Globus pallidus (tissue), 1 donor: ENCODE data around the gene TRAF5.
A peak's percentile ranks its signal among the peaks of the same experiment; 100 is the strongest.
"Not testable (repeated sequence)": the region's sequence is repeated elsewhere in the genome, so short reads cannot be mapped to it uniquely, and the experiment has no call there.

Experiments
- DNase-seq: peaks from one replicate; pipeline ENCODE4 v3.0.0-alpha.2; 2015; ENCODE audit warnings: low spot score

TRAF5 gene

DNA sequence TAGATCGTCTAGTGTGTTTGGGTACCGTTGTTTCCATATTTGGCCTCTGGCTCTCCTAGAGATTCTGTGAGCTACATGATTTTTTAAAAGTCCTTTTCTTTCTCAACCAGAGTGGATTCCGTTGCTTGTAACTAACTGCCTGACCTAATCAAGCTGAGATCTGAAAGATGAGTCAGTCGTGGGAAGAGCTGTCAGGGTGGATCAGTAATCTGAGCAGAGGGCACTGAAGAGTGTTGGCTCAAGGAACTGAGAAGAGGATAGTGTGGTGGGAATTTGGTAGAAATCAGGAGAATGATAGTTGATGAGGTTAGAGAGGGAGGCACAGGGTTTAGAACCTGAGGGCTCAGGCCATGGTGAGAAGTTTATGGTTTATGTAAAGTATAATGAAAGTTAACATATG, 52.2 kb downstream of the TRAF5 start:
- no peak for DNase-seq

DNA sequence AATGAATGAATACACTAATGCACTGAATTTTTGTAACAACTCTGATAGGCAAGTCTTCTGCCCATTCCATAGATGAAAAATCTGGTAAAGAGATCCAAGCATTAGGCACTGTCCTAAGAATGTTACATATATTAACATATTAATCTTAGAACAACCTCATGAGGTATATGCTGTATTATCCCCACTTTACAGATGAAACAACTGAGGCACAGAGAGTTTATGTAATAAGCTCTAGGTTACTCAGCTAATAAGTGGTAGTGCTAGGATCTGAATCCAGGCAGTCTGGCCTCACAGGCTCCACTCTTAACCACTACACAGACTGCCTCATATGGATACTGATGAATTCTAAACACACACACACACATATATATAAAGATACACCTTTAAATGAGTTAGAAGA, 52.8 kb downstream of the TRAF5 start:
- DNase-seq: no peak

DNA sequence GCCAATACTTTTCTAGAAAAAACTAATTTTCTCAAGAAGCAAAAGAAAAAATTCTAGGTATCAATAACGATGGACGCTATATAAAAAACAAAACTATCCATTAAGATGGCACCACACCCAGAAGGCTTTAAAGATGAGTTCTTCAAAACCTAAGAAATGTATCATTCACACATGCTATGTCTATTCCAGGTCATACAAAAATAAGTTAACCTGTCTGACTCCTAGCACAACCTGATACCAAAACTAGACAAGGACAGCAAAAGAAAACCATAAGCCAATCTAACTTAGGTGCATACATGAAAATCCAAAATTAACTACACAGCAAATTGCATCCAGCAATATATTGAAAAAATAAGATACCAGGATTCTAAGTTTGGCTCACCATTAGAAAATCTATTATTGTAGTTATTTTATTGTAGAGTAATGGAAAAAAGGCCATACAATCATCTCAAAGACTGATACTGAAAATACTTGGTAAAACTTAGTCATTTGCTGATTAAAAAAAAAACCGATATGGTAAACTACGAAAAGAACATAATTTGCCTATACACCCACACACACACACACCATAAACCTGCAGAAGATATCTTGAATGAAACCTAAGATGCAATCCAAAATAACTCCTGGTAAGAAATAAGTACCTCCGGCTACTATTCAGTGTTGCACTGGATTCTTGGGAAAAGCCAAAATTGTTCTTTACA, 55.0 kb downstream of the TRAF5 start:
- DNase-seq: no peak

DNA sequence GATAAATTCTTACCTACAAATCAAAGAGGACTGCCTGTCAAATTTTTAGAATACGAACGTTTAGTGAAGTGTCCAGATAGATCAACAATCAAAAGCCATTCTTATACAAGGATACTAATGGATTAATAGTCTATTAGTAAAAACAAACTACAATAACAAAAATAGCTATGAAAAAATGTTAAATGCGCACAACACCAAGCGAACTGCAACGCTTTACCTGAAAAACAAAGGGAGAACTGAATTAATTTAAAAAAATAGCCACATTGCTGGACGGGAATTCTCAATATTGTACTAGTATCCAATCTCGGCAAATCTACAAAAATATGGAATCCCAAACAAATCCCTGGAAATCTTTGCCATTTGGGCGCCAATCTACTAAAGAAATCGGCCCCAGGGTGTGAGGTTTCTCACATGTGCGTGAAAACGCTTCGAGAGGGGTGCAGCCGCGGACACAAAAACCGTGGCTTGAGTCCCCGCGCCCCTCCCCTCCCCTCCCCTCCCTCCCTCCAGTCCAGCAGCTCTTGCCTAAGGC, 55.6 kb downstream of the TRAF5 start:
- no peak for DNase-seq

DNA sequence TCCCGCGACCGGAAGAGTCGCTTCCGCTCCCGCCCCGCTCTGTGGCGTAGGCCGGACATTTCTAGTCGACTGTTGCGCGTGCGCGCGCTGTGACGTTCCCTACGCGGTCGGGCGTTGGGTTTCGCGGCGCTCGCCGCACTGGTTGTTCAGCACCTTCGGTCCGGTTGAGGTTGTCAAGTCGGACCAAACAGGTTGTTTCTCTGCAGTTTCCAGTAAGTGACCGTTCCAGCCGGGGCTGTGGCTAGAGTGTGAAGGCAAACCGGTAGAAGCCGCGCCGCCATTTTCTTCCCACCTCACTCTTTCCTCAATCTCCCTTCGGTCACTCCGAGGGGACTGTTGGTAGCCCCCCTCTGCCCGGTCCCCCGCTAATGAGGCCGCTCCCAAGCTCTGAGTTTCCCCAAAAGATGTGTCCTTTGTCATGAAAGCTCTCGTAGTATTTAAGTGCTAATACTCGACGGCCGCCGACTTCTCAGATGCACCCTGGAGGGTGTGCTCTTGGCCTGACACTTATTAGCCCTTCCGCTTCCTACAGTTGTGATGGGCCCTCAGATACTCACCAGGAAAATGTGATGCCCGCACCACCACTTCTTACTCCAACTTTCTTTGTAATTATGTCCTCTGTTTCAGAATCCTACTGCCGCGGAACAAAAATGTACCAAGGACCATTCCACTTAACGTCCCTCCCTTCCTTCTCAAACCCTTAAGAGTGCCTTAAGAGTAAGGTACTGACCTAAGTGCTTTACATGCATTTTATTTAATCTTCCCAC, 56.3 kb downstream of the TRAF5 start:
- DNase-seq: peak; percentile 95

DNA sequence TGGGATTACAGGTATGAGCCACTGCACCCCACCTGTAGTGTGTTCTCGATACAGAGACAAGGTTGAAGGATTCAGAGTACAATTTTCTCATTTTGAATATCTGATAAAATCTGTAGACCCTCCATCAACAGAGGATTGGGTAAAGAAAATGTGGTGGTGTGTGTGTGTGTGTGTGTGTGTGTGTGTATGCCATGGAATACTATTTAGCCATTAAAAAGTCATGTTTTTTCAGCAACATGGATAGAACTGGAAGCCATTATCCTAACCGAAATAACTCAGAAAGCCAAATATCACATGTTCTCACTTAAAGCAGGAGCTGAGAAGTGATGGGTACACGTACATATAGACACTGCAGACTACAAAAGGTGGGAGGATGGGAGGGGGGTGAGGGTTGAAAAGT, 57.9 kb downstream of the TRAF5 start:
- DNase-seq: no peak

DNA sequence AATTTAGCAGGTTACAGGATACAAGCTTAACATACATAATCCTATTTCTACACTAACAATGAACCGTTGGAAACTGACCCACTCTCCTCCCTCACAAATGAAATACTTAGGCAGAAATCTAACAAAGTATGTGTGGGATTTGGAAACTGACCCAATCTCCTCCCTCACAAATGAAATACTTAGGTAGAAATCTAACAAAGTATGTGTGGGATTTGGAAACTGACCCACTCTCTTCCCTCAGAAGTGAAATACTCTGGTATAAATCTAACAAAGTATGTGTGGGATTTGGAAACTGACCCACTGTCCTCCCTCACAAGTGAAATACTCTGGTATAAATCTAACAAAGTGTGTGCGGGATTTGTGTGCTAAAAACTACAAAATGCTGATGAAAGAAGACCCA, 60.3 kb downstream of the TRAF5 start:
- DNase-seq: no peak

DNA sequence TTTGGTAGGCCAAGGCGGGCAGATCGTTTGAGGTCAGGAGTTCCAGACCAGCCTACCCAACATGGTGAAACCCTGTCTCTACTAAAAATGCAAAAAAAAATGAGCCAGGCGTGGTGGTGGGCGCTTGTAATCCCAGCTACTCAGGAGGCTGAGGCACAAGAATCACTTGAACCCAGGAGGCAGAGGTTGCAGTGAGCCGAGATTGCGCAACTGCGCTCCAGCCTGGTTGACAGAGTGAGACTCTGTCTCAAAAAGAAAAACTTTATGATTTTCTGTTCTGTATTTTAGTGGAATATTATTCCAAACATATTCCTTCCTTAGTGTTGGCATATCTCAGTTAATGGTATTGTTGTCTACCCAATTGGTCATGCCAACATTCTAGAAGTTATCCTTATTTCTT, 64.2 kb downstream of the TRAF5 start:
- not testable (repeated sequence) for DNase-seq

DNA sequence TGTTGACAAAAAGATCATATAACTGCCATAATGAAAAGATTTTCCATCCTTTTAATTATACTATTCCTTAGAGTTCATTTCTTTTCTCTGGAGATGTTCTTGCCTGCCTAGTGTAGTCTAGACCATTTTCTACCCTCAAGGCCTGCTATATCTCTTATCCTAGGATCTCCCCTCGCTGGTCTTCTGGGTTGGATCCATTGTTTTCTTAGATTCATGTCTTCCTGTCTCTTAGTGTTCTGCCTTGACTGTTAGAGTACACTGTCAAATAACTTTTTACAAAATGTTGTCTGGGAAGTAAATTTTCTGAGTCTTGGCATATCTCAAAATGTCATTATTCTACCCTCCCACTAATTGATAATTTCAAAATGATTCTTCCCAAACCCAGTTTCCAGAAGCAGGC, 66.6 kb downstream of the TRAF5 start:
- DNase-seq: no peak

DNA sequence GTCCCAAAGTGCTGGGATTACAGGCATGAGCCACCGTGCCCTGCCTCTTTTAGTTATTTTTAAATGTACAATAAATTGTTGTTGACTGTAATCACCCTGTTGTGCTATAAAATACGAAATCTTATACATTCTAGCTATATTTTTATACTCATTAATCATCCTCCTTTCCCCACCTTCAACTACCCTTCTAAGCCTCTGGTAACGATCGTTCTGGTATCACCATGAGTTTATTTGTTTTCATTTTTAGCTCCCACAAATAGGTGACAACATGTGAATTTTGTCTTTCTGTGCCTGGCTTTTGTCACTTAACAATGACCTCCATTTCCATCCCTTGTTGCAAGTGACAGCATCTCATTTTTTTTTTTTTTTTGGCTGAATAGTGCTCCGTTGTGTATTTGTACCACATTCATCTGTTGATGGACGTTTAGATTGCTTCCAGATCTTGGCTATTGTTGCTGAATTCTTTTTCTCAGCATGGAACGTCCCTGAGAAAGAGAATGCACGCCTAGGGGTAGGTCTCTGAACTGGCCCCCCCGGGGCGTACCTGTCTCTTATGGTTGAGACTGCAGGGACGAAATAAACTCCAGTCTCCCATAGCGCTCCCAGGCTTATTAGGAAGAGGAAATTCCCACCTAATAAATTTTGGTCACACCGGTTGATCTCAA, 71.8 kb downstream of the TRAF5 start:
- DNase-seq: not testable (repeated sequence)

DNA sequence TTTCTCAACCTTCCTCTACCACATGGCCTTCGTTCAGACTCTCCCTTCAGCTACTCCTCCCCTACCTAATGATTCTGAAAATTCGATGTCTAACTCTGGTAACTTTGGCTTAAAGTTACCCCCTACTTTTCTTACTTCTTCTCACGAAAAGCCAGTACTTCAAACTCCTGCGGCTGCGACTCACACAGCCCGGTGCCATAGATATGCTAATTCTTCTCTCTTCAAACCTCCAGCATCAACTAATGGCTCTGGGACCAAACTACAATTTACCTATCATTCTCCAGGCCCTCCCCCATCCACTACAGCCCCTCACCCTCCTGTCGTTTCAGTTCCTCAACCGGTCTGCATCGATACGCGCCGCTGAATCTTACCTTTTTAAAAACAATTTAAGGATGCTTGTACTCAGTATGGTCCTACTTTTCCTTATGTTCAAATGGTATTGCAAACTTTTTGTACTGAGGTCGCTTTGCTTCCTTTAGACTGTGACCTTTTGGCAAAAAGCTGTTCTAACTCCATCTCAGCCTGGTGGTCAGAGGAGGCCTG, 73.3 kb downstream of the TRAF5 start:
- DNase-seq: not testable (repeated sequence)

DNA sequence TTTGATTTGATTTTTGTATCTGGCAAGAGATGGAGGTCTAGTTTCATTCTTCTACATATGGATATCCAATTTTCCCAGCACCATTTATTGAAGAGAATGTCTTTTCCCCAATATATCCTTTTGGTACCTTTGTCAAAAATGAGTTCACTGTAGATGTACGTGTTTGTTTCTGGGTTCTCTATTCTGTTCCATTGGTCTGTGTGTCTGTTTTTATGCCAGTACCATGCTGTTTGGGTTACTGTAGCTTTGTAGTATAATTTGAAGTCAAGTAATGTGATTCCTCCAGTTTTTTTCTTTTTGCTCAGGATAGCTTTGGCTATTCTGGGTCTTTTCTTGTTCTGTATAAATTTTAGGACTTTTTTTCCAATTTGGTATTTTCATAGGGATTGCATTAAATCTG, 75.1 kb downstream of the TRAF5 start:
- not testable (repeated sequence) for DNase-seq

DNA sequence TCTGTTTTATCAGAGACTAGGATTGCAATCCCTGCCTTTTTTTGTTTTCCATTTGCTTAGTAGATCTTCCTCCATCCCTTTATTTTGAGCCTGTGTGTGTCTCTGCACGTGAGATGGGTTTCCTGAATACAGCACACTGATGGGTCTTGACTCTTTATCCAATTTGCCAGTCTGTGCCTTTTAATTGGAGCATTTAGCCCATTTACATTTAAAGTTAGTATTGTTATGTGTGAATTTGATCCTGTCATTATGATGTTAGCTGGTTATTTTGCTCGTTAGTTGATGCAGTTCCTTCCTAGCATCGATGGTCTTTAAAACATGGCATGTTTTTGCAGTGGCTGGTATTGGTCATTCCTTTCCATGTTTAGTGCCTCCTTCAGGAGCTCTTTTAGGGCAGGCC, 79.5 kb downstream of the TRAF5 start:
- DNase-seq: not testable (repeated sequence)

DNA sequence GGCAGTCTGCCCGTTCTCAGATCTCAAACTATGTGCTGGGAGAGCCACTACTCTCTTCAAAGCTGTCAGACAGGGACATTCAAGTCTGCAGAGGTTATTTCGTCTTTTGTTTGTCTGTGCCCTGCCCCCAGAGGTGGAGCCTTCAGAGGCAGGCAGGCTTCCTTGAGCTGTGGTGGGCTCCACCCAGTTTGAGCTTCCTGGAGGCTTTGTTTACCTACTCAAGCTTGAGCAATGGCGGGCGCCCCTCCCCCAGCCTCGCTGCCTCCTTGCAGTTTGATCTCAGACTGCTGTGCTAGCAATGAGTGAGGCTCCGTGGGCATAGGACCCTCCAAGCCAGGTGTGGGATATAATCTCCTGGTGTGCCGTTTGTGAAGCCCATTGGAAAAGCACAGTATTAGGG, 81.1 kb downstream of the TRAF5 start:
- not testable (repeated sequence) for DNase-seq

DNA sequence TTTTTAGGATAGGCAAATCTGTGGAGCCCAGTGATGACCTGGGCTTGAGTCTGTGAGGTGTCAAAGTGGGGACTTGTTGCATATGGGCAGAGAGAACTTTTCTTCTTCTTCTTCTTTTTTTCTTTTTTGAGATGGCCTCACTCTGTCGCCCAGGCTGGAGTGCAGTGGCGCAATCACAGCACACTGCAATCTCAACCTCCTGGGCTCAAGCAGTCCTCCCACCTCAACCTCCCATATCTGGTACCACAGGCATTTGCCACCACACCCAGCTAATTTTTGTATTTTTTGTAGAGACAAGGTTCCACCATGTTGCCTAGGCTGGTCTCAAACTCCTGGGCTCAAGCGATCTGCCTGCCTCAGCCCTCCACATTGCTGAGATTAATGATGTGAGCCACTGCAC, 85.0 kb downstream of the TRAF5 start:
- no peak for DNase-seq

DNA sequence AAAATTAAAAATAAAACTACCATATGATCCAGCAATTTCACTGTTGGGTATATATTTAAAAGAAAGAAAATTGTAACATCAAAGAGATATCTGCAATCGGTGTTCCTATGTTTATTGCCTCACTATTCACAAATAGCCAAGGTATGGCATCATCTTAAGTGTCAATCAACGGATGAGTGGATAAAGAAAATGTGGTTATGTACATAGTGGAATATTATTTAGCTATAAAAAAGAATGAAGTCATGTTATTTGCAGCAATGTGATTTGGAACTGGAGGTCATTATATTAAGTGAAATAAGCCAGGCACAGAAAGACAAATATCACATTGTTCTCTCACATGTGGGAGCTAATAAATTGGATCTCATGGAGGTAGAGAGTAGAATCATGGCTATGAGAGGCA, 89.1 kb downstream of the TRAF5 start:
- DNase-seq: no peak

DNA sequence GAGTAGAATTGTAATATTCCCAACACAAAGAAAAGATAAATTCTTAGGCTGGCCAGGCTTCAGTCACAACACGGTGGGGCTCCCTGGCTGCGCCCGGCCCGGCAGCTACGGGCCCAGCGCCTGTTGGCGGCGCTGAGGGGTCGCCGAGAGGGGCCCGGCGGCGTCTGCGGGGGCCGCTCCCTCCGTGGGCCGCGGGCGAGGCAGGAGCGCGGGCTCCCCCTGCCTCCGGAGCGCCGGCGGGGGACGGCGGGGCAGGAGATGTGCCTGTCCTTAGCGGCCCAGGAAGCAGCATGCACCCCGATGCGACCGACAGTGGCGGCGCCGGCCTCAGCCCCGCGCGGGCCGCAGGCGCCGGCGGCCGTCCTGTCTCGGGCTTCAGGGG, 89.6 kb downstream of the TRAF5 start:
- peak; percentile 1 for DNase-seq

DNA sequence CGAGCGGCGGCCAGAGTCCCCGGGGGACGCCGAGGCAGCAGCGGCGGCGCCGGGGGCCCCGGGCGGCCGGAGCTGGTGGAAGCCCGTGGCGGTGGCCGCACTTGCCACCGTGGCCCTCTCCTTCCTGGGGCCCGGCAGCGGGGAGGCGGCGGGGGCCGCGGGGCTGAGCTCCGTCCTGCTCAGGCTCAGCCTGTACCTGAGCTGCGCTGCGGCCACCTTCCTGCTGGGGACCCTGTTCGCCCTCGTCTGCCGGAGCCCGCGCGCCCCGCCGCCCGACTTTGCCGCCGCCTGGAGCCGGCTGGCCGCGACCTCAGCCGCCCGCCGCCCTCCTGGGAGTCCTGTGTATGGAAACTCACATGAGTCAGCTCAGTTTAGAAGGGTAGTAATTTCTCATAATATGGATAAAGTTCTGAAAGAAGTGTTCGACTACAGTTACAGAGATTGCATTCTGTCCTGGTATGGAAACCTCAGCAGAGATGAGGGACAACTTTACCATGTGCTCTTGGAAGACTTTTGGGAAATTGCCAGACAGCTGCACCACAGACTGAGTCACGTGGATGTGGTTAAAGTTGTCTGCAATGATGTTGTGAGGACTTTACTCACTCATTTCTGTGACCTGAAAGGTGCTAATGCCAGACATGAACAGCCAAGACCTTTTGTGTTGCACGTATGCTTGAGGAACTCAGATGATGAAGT, 90.1 kb downstream of the TRAF5 start:
- DNase-seq: peak; percentile 1

DNA sequence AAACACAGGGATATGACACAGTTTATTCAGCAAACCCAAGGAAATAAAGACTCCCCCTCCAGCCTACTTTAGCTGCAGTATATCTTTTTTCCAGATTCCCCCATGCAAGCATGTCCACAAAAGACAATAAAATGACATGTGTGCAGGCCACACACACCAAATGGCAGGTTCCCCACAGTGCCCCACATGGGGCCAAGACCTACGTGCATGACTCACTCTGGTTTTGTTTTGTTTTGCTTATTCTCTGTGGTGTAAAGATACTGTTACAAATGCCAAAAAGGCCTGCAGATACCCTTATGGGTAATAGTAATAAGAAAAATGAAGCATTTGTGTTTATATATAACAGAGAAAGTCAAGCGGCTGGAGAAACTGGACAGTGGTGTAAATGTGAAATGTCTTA, 93.8 kb downstream of the TRAF5 start:
- DNase-seq: no peak

DNA sequence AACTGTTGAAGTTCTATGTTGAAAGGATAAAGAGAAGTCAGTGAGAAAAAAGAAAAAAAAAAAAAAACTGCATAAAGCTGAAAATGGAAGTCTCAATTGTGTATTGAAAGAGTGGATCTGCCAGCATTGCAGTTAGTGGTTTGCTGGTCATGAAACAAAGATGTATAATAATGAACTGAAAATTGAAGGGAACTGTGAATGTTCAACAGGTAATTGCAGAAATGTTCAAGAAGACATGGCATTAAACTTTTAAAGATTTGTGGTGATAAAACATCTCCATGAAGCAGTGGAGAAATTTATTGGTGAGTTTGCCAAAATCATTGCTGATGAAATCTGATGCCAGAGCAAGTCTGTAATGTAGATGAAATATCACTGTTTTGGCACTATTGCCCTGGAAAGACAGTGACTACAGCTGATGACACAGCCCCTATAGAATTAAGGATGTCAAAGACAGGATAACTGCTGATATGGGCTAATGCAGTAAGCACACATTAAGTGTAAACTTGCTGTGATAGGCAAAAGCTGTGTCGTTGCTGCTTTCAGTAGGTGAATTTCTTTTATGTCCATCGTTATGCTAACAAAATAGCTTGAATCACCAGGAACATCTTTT, 94.3 kb downstream of the TRAF5 start:
- DNase-seq: no peak

DNA sequence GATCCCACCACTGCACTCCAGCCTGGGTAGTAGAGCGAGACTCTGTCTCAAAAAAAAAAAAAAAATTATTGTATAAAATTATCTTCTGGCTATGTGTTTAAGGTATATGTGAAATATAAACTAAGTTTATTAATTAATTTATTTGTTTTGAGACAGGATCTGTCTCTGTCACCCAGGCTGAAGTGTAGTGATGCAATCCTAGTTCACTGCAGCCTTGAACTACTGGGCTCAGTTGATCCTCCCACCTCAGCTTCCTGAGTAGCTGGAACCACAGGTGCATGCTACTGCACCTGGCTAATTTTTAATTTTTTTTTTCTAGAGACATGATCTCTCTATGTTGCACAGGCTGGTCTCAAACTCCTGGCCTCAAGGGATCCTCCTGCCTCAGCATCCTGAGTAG, 97.4 kb downstream of the TRAF5 start:
- DNase-seq: no peak
